SHP77 treated with DMSO at 0.1 percent for 48 hours (cell line): Measurements from ENCODE around the gene CMTM3.

Experiments
- DNase-seq: peaks from one replicate; lab custom pipeline; 2025; lab: John Stamatoyannopoulos, UW

The CMTM3 gene

GRCh38 chr16:66662445-66663194 is 58.1 kb downstream of the CMTM3 start:
- DNase-seq, result peak; percentile 1
